ENCODE results near the gene RAPGEF2. TPM values are rescaled to one million over a fixed set of nuclear protein-coding genes. Genes with fewer than 3 reads are reported as not detected.
"Not testable (repeated sequence)": the region's sequence is repeated elsewhere in the genome, so short reads cannot be mapped to it uniquely, and the experiment has no call there.

Gene RAPGEF2
- total RNA-seq, 2 donors from 2014 or later: 42.6 to 73.1 TPM

DNA sequence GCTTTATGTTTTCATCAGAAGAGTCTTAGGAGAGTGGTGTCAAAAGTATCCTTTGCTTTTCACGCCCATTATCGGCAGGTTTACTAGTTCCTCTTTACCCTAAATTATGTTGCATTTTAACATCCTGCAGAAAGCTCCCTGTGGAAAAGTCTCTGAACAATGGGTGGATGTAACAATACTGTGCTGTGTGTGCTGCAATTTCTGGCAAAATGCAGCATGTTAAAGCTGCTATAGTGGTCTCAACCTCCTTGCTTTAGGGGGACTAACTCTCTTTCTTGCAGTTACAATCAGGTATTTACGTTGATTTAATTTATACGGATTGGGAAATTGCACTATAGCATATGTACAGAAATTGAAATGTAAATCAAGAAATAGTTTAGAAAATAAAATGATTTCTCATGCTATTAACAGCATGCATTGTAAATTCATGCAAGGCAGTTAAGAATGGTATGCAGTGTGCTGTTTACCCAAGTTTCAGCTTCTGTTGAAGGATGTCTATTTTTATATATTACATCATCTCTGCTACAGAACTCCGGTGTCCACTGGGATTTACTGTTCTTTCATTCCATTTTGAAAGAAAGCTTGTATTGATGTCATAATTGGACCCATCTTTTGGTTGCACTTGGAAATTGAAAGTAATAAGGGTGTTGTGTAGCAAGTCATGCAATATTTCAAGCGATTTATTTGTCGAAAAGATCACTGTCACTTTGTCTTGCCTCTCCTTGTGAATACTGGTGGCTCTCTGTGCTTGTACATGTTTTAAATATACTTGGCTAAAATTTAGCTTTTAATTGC, 145.7 kb downstream of the RAPGEF2 start:
- DNase-seq (no peak), ATAC-seq (no peak)
- intact Hi-C loops (cut with DNase I, micrococcal nuclease): no loop called here

DNA sequence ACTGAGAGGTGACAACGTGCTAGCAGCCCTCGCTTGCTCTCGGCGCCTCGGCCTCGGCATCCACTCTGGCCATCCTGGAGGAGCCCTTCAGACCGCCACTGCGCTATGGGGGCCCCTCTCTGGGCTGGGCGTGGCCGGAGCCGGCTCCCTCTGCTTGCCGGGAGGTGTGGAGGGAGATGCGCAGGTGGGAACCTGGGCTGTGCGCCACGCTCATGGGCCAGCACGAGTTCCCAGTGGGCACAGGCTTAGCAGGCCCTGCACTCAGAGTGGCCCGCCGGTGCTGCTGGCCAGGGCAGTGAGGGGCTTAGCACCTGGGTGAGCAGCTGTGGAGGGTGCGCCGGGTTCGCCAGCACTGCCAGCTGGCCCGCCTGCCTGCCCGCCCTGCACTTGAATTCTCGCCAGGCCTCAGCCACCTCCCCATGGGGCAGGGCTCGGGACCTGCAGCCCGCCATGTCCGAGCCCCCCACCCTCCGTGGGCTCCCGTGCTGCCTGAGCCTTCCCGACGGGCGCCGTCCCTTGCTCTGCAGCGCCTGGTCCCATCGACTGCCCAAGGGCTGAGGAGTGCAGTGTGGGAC, 148.0 kb downstream of the RAPGEF2 start:
- ATAC-seq (no peak), DNase-seq (no peak)
- intact Hi-C loops (cut with DNase I, micrococcal nuclease): no loop called here

DNA sequence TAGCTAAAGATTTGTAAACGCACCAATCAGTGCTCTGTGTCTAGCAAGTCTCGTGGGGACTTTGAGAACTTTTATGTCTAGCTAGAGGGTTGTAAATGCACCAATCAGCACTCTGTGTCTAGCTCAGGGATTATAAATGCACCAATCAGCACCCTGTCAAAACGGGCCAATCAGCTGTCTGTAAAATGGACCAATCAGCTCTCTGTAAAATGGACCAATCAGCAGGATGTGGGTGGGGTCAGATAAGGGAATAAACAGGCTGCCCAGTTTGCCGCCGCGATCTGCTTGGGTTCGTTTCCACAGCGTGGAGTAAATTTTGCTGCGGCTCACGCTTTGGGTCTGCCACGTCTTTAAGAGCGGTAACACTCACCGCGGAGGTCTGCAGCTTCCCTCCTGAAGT, 148.7 kb downstream of the RAPGEF2 start:
- DNase-seq; ATAC-seq; intact Hi-C loops (cut with DNase I, micrococcal nuclease): not testable (repeated sequence)

DNA sequence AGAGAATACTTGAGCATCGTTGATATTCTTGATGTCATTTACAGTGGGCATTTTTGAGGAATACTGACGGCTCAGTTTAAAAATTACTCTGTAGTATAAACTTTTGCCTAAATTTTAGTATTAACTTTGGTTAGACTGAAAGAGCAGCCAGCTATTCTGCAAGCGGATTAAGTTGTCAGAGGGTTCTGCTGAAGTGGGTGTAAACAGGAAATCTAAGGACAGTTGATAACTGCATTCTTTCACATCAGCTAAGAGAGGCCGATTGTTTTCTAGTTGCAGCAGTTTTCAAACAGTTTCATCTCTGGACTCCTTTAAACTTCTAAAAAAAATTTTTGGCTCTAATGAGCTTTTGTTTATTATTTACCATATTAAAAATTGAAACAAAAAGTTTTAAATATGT, 149.6 kb downstream of the RAPGEF2 start:
- DNase-seq: no peak
- no peak for ATAC-seq

DNA sequence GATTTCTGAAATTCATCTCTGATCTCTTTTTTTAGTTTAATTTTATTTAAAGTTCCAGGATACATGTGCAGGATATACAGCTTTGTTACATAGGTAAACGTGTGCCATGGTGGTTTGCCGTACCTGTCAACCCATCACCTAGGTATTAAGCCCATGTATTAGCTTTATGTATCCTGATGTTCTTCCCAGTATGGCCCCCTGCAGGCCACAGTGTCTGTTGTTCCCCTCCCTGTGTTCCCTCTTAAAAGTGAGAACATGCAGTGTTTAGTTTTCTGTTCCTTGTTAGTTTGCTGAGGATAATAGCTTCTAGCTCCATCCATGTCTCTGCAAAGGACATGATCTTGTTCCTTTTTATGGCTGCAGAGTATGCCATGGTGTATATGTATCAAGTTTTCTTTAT, 153.2 kb downstream of the RAPGEF2 start:
- ATAC-seq (no peak), DNase-seq (no peak)
- intact Hi-C loops (cut with DNase I, micrococcal nuclease): no loop called here

More for the DNA sequence above, 149.6 kb downstream of the RAPGEF2 start:
- intact Hi-C loops (cut with DNase I, micrococcal nuclease): no loop called here

DNA sequence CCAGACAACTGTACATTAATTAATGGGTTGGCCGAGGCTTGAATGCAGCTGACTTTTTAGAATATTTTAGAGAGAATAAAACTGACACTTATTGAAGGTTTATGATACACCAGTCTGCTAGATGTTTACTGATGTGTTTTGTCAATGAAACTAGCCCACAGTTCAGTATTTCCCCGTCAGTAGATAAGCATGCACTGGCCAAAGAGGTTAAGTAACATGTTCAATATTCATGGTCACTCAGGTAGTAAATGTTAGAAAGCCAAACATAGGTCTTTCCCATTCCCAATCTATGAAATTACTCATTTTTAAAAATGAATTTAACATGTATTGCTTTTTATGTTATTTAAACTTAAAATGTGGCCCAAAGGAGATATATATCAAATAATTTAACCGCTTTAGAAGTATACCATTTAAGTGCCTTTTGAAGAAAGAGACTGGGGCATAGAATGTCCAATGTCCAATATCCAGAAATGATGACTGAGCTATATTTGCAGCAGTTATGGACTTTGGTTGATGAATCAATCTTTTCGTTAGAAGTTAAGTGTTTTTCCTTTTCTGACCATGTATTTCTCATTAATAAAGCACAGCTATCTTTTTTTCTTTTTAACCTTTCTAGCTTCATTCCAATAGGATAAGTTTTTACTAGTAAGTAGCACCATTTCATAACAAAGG, 156.1 kb downstream of the RAPGEF2 start:
- ATAC-seq (no peak), DNase-seq (no peak)
- intact Hi-C loops (cut with DNase I, micrococcal nuclease): no loop called here

DNA sequence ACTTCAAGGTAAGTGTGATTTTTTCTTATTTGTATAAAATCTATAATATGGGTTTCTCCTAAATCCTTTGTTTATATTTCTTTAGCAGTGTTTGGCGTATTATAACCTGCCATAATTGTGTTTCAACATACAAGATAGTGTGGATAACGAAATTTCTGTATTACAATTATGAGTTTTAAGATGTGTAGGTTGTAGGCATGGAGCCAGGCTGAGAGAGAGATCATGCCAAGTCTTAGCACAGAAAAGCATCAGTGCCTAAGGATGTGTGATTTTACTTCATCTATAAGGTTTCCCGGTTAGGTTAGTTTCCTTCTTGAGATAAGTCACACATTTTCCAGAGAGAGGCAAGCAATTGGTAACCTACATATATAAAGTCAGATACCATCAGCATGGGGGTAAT, 161.2 kb downstream of the RAPGEF2 start:
- intact Hi-C loops (cut with DNase I, micrococcal nuclease): no loop called here
- ATAC-seq (no peak), DNase-seq (no peak)

DNA sequence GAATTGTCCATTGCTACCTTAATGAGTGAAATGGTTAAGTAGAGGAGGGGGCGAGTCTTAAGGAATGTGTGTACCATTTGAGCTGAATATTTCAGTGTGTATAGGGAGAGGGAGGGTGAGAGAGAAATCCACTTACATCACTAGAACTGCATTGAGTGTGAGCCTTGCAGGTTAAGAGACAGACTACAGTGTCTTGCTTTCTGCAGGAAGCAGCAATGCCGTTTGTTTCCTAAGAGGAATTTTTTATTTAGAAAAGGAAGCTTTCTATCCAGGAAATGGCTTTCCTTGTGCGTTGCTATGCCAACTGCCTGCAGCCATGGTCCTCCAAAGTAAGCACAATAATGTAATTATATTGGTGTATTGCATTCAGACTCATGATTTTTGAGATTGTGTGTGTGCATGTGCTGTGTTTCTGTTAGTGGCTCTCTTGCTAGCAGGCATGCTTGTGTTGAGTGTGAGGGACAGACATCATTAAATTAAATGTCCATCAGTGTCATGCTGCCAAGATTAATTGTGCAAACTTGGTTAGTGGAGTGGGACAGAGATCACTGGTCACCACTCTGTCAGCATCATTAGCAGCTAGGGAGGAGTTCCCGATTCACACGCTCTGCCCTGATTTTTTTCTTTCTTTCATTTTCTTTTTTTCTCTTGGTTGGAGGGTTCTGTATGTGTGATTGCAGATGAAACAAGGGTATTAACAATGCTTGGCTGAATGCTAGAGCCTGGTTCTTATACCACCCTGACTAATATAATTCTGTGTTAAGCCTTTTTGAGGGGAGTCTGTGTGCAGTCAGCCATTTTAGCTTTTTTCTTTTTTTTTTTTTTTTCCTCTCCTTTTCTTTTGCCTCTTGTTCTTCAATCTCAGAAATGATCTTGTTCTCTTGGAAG, 164.3 kb downstream of the RAPGEF2 start:
- intact Hi-C loops (cut with DNase I, micrococcal nuclease): no loop called here
- ATAC-seq (peak; percentile 14), DNase-seq (no peak)

DNA sequence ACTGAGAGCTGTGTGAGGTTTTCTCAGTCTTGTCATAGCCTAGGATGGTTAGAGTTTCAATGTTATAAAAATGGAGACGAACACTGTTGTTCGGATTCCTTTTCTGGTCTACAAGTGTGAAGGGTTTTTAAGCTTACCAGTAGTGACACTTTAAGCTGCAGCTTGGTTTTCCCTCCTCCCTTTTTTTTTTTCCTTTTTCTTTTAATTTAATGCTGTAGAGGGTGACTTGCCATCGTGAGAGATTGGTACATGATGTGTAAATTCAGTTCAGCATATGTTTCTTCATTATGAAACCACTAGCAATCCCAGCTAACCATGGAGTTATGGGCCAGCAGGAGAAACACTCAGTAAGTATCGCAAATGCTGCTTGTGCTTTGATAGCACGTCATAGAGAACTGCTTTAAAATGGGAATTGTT, 165.0 kb downstream of the RAPGEF2 start:
- ATAC-seq (no peak), DNase-seq (no peak)
- intact Hi-C loops (cut with DNase I, micrococcal nuclease): no loop called here

DNA sequence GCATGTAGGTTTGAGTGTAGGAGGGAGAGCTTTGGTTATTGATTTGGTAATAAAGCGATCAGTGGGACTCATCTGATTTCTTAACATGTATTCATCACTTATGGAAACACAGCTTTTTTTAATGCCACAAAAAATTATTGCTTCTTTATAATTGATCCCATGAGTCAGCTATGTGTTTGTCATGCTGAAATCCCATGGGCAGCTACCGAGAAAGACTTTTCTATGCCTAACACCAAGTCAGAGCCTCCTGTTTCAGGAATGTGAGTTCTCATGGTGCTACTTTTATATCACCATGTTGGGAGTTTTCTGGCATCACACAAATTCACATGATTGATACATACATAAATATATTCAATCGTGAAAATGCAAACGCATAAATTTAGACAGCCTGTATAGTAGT, 165.7 kb downstream of the RAPGEF2 start:
- DNase-seq: no peak
- no peak for ATAC-seq
- intact Hi-C loops (cut with DNase I, micrococcal nuclease): no loop called here

DNA sequence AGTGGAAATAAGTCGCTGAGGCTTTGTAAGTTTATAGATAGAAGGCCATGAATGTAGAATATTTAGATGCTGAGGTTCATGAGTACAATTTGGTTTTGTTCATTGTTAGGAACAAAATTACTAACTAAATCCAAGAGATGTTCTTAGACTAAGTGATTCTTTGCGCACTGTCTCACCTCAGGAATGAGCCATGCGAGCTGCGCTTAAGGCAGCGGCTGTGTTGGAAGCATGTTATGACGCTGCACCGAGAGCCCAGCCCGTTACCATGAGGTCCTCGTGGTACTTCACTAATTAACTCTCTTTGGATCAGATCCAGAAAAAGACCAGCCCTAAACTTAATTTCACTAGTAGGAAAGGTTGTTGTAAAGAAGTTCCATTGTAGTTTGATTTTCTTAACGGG, 166.2 kb downstream of the RAPGEF2 start:
- ATAC-seq: no peak
- intact Hi-C loops (cut with DNase I, micrococcal nuclease): no loop called here
- DNase-seq: no peak

DNA sequence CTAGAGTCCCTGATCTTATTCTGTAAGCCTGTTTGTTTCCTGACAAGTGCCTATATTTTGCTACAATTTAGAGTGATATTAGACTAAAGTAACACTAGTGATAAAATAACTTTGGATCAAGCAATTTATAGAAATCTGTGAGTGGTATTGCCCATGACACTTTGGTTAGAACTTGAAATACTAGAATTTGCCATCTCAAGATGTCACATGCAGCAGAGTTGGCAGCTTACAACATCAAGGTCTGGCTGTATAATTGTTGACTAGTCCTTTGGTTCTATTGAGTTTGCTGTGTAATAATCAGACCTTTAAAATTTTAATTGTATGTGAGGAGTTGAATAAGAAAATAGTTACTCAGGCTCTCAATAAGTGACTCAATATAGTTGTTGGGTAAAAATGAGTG, 167.1 kb downstream of the RAPGEF2 start:
- intact Hi-C loops (cut with DNase I, micrococcal nuclease): no loop called here
- DNase-seq (no peak), ATAC-seq (no peak)

DNA sequence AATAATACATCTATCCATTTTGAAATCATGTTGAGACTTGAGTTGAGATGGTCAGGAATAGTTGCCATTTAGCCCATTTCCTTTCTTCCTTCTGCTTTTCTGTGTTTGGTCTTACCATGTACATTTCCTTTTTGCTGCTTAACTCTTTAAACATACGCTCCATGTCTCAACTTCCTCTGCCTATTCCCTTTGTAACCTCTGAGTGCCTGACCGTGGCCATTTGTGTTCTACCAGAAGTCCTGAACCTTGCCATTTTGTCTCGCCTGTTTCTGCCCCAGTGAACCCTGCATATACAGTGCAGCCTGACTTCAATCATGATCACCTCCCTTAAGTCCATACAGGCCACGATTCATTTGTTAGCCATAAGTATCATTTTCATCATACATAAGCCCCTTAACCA, 169.0 kb downstream of the RAPGEF2 start:
- intact Hi-C loops (cut with DNase I, micrococcal nuclease): no loop called here
- DNase-seq (no peak), ATAC-seq (no peak)

DNA sequence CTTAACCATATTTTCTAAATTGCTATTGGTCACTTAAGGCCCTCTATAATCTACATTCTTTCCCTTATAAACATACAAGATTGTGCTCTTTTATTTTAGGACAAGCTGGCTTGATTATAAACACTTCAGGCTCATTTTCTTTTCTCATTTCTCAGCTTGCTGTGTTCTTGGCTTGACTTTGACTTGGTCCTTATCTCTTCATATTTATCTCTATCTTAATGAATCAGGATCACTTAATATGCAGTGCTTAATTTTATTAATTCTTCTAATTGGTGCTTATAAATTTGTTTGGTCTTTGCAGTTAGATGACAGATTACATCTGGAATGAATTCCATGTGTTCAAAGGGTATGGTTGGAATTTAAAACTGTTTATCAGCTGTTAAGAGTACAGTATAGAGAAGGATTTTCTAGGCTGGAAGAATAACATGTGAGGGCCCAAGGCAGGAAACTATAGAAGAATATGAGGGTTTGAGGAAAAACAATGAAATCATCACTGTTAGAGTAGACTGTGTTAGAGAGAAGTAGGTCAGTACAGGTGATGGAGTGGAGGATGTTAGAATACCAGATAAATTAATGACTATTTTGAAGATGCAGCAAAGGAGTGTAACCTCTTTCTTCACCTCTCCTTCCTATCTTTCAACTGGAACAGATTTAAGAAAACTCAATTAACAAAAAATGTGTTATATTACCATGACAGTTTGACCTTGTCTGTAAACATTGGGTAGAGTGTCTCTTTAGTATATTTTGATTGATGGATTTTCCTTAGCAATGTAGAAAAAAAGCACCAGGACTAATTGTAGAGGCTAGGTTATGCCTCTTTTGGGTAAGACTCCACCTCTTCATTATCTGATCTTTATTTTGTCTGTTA, 169.6 kb downstream of the RAPGEF2 start:
- ATAC-seq: no peak
- intact Hi-C loops (cut with DNase I, micrococcal nuclease): no loop called here
- DNase-seq: no peak

DNA sequence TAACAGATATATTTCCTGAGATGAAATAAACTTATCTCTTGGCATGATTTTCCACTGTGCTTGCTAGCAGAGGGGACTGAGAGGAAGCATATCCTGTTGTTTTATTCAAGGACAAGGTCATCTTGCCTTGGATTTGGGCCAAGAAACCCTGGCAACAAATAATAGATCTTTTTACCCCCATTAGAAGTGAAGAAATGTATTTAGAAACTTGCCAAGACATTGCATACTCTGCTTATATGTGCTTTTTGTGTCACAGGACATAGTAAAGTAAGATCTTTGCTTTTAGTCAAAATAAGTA, 170.2 kb downstream of the RAPGEF2 start:
- DNase-seq (no peak), ATAC-seq (no peak)
- intact Hi-C loops (cut with DNase I, micrococcal nuclease): no loop called here

DNA sequence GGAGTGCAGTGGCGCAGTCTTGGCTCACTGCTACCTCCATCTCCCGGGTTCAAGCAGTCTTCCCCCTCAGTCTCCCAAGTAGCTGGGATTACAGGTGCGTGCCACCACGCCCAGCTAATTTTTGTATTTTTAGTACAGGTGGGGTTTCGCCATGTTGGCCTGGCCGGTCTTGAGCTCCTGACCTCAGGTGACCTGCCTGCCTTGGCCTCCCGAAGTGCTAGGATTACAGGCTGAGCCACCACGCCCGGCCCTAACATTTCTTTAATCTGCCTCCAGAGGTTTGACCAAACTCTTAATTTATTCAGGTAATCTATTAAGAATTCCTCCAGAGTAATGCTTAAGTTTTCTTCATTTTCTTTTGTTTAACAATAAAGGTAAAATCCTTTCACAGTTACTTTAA, 171.0 kb downstream of the RAPGEF2 start:
- intact Hi-C loops (cut with DNase I, micrococcal nuclease): no loop called here
- ATAC-seq: no peak
- no peak for DNase-seq

DNA sequence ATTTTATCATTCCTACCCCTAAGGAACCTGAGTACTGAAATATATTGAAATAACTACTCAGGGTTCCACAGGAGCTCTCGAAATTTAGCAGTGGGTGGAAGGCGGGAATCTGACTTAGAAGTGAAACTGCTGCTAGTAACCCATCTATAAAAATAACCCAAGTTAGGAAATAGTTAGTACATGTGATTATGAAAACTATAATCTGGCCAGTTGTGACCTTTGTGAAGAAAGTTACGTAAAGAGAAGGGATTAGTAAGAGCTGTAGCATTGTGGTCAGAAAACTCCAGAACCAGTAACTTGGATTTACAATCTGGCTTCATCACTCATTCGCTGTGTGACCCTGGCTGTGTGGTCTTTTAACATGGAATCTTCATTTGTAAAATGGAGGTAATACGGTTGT, 175.5 kb downstream of the RAPGEF2 start:
- intact Hi-C loops (cut with DNase I, micrococcal nuclease): no loop called here
- ATAC-seq: no peak
- no peak for DNase-seq

DNA sequence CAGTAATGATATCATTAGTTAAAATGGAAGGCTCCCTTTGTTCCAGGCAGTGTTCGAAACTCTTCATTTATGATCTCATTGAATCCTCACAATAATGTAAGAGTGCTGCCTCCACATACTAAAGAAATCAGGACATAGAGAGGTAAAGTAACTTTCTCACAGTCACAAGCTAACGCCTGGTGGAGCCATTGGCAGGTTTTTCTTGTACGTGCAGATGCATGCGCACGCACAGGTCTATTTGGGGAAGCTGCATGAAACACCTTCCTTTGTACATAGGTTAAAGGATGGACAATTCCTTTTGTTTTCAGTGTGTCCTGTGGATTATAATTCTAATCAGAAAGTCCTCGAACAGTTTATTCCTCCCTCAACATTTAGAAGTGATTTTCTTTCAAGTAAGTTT, 176.2 kb downstream of the RAPGEF2 start:
- intact Hi-C loops (cut with DNase I, micrococcal nuclease): no loop called here
- DNase-seq: peak in 1 of 2 donors; percentile 14
- ATAC-seq: no peak
